ENCODE results near the gene SCN2B. TPM values are rescaled to one million over a fixed set of nuclear protein-coding genes. Genes with fewer than 3 reads are reported as not detected.
A peak's percentile ranks its signal among the peaks of the same experiment; 100 is the strongest.

The SCN2B gene
- total RNA-seq, 2 donors from 2014 or later: 3.4 to 8.2 TPM

DNA sequence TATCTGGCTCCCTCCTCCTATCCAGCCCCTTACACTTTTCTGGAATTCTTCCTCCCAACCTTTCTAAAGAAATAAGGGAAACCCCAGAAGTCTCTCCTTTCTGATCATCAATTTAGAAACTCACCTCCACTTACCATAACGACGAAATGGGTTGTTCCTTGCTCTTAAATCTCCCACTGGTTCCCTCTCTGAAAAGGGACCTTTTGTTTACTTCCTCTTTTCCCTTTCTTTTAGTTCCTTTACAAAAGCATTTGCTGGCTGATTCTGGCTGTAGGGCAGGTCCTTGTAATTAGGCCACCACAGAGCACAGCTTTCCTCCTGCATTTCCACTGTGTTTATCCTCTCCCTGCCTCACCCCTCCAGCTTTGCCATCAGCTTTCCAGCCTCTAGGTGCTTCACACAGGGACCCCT is 36.3 kb upstream of the SCN2B start:
- DNase-seq (ENCODE audit: low spot score): no peak
- no peak overlapping the region for H3K4me3 ChIP-seq
- H3K36me3 ChIP-seq: no peaks in the 10 kb centered on the region
- H3K27ac ChIP-seq: peak overlapping the region; percentile 17 to 51
- TF ChIP-seq, protein P1, sequence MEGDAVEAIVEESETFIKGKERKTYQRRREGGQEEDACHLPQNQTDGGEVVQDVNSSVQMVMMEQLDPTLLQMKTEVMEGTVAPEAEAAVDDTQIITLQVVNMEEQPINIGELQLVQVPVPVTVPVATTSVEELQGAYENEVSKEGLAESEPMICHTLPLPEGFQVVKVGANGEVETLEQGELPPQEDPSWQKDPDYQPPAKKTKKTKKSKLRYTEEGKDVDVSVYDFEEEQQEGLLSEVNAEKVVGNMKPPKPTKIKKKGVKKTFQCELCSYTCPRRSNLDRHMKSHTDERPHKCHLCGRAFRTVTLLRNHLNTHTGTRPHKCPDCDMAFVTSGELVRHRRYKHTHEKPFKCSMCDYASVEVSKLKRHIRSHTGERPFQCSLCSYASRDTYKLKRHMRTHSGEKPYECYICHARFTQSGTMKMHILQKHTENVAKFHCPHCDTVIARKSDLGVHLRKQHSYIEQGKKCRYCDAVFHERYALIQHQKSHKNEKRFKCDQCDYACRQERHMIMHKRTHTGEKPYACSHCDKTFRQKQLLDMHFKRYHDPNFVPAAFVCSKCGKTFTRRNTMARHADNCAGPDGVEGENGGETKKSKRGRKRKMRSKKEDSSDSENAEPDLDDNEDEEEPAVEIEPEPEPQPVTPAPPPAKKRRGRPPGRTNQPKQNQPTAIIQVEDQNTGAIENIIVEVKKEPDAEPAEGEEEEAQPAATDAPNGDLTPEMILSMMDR (IDR thresholded peaks at IDR 0.05): no peak
- H3K9me3 ChIP-seq: no peaks in the 10 kb centered on the region
- peaks cover 0 to 26% of the 10 kb centered on the region in 2 donors for H3K4me1 ChIP-seq
- no peaks in the 10 kb centered on the region for H3K27me3 ChIP-seq

DNA sequence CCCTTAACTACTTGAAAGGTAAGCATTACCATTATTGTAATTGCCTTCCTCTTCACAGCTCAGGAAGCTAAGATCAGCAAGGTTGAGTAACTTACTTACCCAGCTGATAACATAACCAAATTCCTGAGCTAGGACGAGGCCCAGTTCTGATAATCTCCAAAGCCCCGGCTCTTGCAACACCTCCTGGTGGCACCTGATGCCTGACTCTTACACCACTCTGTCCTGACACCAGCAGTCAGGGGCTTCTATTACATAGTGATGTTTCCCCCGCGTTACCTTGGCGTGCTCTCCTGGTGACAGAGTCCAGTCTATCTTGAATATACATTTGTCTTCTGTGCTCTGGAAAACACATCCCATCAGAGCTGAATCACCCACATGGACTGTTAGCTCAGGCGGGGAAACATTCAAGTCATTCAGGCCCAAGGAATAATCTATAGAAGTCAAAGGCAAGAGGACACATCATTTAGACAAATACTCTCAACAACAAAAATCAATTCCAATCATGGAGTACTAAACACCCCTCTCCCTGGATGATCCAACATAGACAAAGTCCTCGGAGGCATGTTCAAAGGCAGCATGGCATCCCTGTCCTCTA is 35.8 kb upstream of the SCN2B start:
- H3K9me3 ChIP-seq: no peaks in the 10 kb centered on the region
- peak overlapping the region; percentile 17 to 51 for H3K27ac ChIP-seq
- peaks cover 0 to 26% of the 10 kb centered on the region in 2 donors for H3K4me1 ChIP-seq
- no peak overlapping the region for H3K4me3 ChIP-seq
- no peaks in the 10 kb centered on the region for H3K36me3 ChIP-seq
- no peak for DNase-seq (ENCODE audit: low spot score)
- H3K27me3 ChIP-seq: no peaks in the 10 kb centered on the region
- TF ChIP-seq, protein P1 (IDR thresholded peaks at IDR 0.05): no peak

DNA sequence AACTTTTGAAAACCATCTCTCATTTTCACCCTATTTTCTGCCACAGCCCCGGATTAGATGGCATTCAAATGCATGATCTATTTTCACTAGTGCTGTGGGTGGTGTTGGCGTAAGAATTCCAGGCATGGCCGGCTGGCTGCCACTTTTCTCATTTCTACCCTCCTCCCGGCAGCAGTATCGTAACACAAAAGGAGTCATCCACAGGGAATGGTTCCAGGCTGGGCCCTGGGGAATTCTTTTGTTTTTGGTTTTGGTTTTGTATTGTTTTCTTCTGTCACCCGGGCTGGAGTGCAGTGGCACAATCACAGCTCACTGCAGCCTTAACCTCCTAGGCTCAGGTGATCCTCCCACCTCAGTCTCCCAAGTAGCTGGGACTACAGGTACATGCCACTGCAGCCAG is 34.6 kb upstream of the SCN2B start:
- H3K27ac ChIP-seq: peak overlapping the region; percentile 19 to 51
- peaks cover 0 to 26% of the 10 kb centered on the region in 2 donors for H3K4me1 ChIP-seq

DNA sequence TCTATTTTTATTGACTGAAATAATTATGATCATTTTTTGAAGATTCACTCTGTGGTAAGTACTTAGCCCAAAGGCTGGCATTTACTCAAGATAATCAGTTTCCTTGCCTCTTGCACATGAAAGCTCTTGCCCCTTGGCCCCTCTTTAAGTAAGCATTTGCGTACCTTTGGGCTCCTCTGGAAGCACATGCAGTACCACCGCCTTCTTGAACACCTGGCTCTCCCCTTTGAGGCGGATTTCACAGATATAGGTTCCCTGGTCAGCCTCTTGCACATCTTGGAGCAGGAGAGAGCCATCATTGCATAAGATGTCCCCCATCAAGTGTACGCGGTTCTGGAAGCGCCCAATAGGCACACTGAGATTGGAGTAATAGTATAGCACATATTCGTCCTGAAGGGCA is 33.9 kb upstream of the SCN2B start:
- H3K36me3 ChIP-seq: no peaks in the 10 kb centered on the region
- H3K9me3 ChIP-seq: no peaks in the 10 kb centered on the region
- peak overlapping the region in 1 of 2 donors; percentile 51 for H3K27ac ChIP-seq
- no peak for DNase-seq (ENCODE audit: low spot score)
- TF ChIP-seq, protein P1 (IDR thresholded peaks at IDR 0.05): no peak
- peaks cover 0 to 26% of the 10 kb centered on the region in 2 donors for H3K4me1 ChIP-seq
- H3K27me3 ChIP-seq: no peaks in the 10 kb centered on the region
- no peak overlapping the region for H3K4me3 ChIP-seq

More for the DNA sequence above, 34.6 kb upstream of the SCN2B start:
- Histone ChIP-seq H3K36me3 (no peaks in the 10 kb centered on the region), H3K27me3 (no peaks in the 10 kb centered on the region), H3K9me3 (no peaks in the 10 kb centered on the region), H3K4me3 (no peak overlapping the region)
- TF ChIP-seq, protein P1 (IDR thresholded peaks at IDR 0.05): no peak
- no peak for DNase-seq (ENCODE audit: low spot score)

- Histone ChIP-seq H3K4me3 (no peak overlapping the region), H3K27me3 (no peaks in the 10 kb centered on the region), H3K27ac (no peak overlapping the region), H3K9me3 (no peaks in the 10 kb centered on the region), H3K36me3 (no peaks in the 10 kb centered on the region), H3K4me1 (peaks cover 0 to 26% of the 10 kb centered on the region in 2 donors)
- TF ChIP-seq, protein P1 (IDR thresholded peaks at IDR 0.05): no peak
- DNase-seq (ENCODE audit: low spot score): no peak
Observed at GRCh38 chr11:118209033-118209432, 32.6 kb upstream of the SCN2B start.

DNA sequence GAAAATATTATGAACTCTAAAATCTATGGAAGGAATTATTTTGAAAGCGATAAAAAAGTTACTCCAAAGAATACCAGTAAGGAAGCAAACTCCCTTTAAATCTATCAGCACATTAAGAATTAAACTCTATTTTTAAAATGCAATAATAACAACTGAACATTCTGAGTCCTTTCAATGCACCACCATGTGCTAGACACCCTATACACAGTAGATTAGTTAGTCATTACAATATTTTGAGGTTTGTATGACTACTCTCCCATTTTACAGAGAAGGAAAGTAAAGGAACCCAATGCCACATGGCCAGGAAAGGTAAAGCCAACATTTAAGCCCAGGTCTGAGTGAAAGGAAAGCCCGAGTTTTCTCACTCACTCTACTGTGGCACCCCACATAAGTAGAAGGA is 30.6 kb upstream of the SCN2B start:
- Histone ChIP-seq H3K27ac (no peak overlapping the region), H3K9me3 (no peaks in the 10 kb centered on the region), H3K4me3 (no peak overlapping the region), H3K36me3 (no peaks in the 10 kb centered on the region), H3K27me3 (no peaks in the 10 kb centered on the region), H3K4me1 (peaks cover 0 to 19% of the 10 kb centered on the region in 2 donors)
- DNase-seq (ENCODE audit: low spot score): no peak
- TF ChIP-seq, protein P1 (IDR thresholded peaks at IDR 0.05): no peak

All from right atrium auricular region (tissue), 2 donors.